Loucy (cell line): ENCODE data around the gene ASTN2.

Source experiments
- CTCF ChIP-seq: fragments of 200-600 bp; sonication (generic); conservative IDR thresholded peaks from 2 replicates; pipeline ENCODE4 v1.5.1; 2014; ENCODE audit warnings: mild to moderate bottlenecking, antibody characterized with exemption, low read length
- EZH2phosphoT487 ChIP-seq: fragments of 200-600 bp; IDR thresholded peaks from 2 replicates; pipeline ENCODE4 v1.6.1; 2018; ENCODE audit warnings: antibody characterized with exemption, mild to moderate bottlenecking, moderate library complexity, borderline replicate concordance

GRCh38 chr9:117035546-117035945 lies 379.3 kb downstream of the ASTN2 start:
- TF ChIP-seq CTCF = no peak
- no peak for TF ChIP-seq EZH2phosphoT487
